Epithelial cell of esophagus (primary cell): ENCODE data around the gene MZT2B.
A peak's percentile ranks its signal among the peaks of the same experiment; 100 is the strongest.
"Not testable (repeated sequence)": the region's sequence is repeated elsewhere in the genome, so short reads cannot be mapped to it uniquely, and the experiment has no call there.

ENCODE experiments used
- DNase-seq: peaks from one replicate; pipeline ENCODE4 v3.0.0; 2010; ENCODE audit warnings: low read depth
- H3K4me3 ChIP-seq: 2 replicates; pipeline ENCODE4 v1.5.1; 2011; ENCODE audit warnings: mild to moderate bottlenecking, low read length, control low read depth
- TF ChIP-seq, protein P1 (sequence below): IDR thresholded peaks from 2 replicates; pipeline ENCODE4 v1.5.1; 2011; ENCODE audit warnings: low read depth, mild to moderate bottlenecking, low read length, control low read depth, inconsistent platforms; ENCODE audit not compliant: insufficient read depth; ENCODE audit errors: missing control alignments

The MZT2B gene

DNA sequence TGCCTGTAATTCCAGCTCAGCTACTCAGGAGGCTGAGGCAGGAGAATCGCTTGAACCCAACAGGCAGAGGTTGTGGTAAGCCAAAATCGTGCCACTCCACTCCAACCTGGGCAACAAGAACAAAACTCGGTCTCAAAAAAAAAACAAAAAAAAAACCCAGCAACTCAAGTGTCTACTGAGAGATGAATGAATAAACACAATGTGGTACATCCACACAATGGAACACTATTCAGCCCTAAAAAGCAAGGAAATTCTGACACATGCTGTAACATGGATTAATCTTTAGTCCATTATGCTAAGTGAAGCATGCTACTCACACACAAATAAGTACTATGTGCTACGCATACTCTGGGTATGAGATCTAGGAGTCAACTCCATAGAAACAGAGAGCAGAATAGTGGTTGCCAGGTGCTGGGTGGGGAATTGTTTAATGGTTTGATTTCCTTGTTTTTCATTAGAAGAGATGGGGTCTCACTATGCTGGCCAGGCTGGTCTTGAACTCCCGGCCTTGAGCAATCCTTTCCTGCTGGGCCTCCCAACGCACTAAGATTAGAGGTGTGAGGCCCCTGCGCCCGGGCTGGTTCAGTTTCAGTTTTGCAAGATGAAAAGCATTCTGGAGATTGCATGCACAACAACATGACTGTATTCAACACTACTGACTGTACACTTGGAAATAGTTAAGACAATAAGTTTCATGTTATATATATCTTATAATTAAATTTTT lies 16.6 kb upstream of the MZT2B start:
- TF ChIP-seq, protein P1, sequence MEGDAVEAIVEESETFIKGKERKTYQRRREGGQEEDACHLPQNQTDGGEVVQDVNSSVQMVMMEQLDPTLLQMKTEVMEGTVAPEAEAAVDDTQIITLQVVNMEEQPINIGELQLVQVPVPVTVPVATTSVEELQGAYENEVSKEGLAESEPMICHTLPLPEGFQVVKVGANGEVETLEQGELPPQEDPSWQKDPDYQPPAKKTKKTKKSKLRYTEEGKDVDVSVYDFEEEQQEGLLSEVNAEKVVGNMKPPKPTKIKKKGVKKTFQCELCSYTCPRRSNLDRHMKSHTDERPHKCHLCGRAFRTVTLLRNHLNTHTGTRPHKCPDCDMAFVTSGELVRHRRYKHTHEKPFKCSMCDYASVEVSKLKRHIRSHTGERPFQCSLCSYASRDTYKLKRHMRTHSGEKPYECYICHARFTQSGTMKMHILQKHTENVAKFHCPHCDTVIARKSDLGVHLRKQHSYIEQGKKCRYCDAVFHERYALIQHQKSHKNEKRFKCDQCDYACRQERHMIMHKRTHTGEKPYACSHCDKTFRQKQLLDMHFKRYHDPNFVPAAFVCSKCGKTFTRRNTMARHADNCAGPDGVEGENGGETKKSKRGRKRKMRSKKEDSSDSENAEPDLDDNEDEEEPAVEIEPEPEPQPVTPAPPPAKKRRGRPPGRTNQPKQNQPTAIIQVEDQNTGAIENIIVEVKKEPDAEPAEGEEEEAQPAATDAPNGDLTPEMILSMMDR = no peak
- DNase-seq = no peak
- no peak overlapping the region for H3K4me3 ChIP-seq

DNA sequence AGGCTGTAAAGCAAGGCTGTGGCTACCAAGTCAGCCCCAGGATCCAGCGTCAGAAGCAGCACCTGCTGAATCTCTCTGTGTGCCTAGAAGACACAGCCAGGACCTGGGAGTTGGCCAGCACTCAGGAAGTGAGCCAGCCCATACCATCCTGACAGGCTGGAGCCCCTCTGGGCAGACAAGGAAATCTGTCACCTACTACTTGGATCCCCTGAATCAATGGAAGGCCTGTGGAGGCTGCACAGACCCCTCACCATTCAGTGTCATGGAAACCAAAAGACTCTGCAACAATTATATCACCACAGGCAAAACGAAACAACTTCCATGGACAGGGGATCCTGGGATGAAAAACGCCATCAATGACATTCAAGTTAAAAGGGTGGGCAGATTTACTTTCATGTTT lies 15.5 kb upstream of the MZT2B start:
- not testable (repeated sequence) for DNase-seq

DNA sequence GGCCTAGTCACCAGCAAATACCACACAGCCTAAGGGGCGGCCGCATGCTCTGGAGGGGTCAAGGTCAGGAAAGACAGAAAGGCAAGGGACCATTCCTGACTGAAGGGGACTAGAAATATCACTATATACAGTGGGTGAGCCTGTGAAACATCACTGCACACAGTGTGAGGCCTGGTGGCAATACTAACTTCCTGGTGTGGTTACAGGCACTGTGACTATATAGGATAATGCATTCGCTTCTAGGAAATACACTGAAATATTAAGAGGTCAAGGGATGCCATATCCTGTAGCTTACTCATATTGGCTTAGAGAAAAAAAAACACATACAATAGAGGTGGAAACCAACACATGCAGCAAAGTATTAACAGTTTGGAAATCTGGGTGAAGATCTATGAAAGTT lies 12.9 kb upstream of the MZT2B start:
- not testable (repeated sequence) for DNase-seq

More for the DNA sequence above, 15.5 kb upstream of the MZT2B start:
- not testable (repeated sequence) for H3K4me3 ChIP-seq

DNA sequence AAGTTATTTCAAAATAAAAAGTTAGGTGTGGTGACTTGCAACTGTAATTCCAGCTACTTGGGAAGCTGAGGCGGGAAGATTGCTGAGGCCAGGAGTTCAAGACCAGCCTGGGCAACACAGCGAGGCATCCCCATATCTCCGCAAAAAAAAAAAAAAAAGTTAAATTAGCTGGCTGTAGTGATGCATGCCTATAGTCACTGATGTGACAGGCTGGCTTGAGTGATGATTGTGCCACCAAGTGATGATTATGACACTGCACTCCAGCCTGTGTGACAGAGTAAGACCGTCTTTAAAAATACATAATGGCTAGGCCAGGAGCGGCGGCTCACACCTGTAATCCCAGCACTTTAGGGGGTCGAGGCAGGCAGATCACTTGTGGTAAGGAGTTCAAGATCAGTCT lies 12.2 kb upstream of the MZT2B start:
- DNase-seq = no peak
- H3K4me3 ChIP-seq = no peak overlapping the region
- TF ChIP-seq, protein P1 = no peak

More for the DNA sequence above, 12.9 kb upstream of the MZT2B start:
- not testable (repeated sequence) for H3K4me3 ChIP-seq

DNA sequence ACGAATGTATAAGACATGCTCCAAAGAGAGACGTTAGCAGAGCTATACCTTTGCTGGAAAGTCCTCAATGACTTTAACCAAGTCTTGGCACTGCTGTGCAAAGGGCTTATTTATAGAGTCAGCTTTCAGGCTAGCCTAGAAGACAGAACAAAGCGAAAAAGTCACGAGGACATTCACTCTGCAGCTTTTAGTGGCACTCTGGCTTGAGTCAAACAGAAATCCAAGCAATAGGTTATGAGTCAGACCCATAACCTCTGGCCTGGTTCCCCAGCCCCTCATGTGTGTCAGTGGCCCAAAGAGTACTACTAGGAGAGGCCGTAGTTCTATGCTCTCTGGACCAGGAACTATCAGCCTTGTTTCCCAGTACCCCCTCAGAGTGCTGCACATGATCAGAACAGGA lies 7.2 kb upstream of the MZT2B start:
- H3K4me3 ChIP-seq, DNase-seq: not testable (repeated sequence)

DNA sequence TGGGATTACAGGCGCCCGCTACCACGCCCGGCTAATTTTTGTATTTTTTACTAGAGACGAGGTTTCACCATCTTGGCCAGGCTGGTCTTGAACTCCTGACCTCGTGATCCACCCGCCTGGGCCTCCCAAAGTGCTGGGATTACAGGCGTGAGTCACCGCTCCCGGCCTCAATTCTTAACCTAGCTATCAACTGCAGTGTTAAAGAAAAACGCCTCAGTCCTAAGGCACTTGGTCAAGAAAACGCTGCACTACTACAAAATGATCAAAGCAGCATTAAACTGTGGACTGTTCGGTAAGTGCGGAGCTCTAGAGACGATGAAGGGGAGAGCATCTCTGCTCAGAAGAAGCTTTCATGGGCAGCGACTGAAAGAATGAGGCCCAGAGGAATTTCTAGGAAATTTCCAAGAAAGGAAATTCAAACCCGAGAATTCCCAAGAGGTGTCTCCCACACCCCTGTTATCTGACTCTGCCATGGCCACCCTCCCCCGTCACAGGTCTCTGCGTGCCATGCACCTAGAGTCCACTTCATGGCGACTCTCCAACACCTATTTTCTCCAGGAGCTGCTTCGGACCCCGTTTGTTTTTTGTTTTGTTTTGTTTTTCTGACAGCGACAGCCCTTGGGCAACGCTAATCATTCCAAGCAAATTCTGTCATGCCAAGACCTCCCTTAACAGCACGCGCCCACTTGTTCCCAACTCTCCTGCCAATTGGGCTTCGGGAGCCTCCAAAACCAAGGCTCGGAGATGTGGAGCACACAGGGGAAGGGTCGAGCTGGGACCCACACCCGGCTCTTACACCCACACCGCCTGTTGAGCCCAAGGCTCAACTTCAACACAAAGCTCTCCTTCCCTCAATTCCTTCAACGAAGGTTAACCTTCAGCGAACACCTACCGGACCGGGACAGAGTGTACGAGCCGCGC lies 1.4 kb upstream of the MZT2B start:
- H3K4me3 ChIP-seq = peak overlapping the region; percentile 93
- peak; percentile 8 for DNase-seq

DNA sequence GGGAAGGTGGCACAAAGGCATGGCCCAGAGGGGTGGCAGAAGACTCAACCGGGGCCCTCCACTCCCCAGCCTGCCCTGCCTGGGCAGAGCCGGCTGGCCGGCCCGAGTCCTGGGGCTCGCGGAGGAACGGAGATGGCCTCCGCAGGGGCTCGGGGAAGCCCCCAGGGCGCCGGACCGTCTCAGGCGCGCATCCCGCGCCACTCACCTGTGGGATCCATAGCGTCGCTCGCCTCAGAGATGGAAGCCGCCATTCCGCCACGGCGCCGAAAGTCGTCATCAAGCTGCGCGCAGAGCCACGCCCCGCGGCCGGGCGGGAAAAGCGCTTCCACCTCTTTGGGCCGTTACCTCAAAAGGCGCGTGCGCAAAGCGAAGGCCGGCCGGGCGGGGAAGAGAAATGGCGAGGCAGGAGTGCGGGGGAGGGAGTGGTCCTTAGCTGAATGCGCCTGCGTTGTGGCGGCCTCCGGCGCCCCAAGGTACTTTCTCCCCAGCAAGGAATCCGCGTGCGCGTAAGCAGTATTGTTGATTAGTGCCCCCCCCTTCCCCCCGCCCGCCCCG lies 660 bp upstream of the MZT2B start, which contains the start of gene SMPD4:
TSS of gene SMPD4 (minus strand) at position 278 of the 555 bp plus-strand sequence. CDS start 5,010 bp downstream, outside the sequence.
- DNase-seq = peak; percentile 96
- H3K4me3 ChIP-seq = peak within 1 kb of the TSS; percentile 93
- TF ChIP-seq, protein P1 = no peak

DNA sequence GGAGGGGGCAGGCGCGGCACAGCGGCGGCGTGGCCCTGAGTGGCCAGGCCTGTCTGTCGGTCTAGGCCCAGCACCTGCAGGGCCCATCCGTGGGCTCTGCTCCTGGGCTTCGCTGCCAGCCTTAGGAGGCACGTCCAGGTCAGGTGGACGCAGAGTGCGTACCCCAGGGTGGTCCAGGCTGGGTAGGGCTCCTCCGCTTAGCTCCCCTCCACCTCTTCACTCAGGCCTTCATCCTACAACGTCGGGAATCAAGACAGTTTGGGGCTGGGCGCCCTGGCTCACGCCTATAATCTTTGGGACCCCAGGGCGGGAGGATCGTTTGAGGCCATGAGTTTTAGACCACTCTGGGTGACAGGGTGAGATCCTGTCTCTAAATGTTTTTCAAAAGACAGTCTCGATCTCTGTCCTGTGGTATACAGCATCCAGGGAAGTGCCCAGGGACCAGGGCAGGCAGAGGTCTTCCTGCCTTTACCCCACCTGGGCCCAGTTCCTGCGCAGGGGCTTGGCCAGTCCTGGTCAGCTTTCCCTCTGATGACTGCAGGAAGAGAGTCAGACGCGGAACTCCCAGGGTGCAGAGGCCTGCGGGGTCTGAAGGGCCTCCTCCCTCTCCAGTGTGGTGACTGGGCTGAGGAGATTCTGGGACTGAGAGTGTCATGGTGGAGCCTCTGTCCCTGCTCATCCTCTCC lies 907 bp downstream of the MZT2B start:
- H3K4me3 ChIP-seq = peak overlapping the region; percentile 46
- peak; percentile 31 for DNase-seq

DNA sequence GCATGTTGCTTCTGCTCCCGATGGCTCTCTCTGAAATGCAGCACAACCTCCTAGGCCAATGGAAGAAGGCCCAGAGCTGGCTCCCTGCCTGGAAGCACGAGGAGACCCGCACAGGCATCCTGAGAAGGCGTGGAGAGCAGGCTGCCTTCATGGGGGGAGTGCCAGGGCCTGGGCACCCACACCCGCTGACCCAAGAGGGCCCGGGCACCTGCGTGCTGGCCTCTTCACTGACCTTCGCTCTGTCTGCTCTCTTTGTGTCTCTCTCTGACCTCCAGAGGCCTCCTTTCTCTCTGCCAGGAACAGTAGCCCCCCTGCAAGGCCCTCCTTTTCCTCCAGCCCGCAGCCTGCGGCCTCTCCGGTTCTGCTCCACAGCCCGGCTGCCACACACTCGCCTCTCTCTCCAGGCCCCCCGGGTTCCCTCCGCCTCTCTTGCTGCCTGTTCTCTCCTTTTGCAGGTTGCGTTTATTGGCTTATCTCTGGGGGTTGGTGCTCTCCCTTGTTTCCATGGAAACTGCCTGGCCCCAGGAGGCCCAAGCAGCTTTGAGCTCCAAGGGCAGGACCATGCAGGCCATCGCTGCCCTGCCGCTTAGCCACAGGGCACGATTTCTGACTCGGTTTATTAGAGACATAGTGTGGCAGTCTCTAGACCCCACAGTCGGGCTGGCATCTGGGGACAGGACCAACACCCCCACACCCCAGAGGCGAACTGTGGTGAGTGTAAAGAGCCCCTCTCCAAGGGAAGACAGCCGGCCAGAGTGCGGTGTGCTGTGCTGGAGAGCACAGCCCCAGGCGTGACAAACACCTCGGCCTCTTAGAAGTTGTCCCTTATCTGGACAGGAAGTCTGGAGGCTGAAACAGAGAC lies 1.7 kb downstream of the MZT2B start:
- DNase-seq = no peak
- H3K4me3 ChIP-seq = peak overlapping the region; percentile 46

More for the DNA sequence above, 1.7 kb downstream of the MZT2B start:
- TF ChIP-seq, protein P1 = no peak
